Right ventricle myocardium inferior (tissue), 1 donor: Measurements from ENCODE around the gene SLC13A4. TPM values are rescaled to one million over a fixed set of nuclear protein-coding genes. Genes with fewer than 3 reads are reported as not detected.
"Not testable (repeated sequence)": the region's sequence is repeated elsewhere in the genome, so short reads cannot be mapped to it uniquely, and the experiment has no call there.

Source experiments
- ATAC-seq: fragments of 200-7000 bp; cut with Tn5 transposase; one replicate; pipeline ENCODE4 v1.9.1; 2020; ENCODE audit warnings: mild to moderate bottlenecking, moderate library complexity
- DNase-seq: peaks from one replicate; pipeline ENCODE4 v3.0.0; 2021; ENCODE audit errors: missing footprints
- intact Hi-C: fragments of 100-400 bp; cut with DNase I; formaldehyde crosslinking; loops from one replicate; pipeline ENCODE4 v1.11.0; 2022
- total RNA-seq: library from RNA; stranded (reverse); fragmentation: NEBNext Ultra II Directional; extraction: Animal tissue kit (Norgen Biotek cat#: 25700); gene quantifications from one replicate; pipeline ENCODE4 v1.2.1, GENCODE V29; 2021
- donor health status: DM: no; HTN: yes; CAD: no; lungs with severe emphysema.

SLC13A4 gene
- total RNA-seq, 1 donor from 2014 or later, result not detected

- ATAC-seq, result no peak
- intact Hi-C loops, result no loop called here
- no peak for DNase-seq
These were observed 74.5 kb downstream of the SLC13A4 start for GRCh38 chr7:135653340-135654080.

GRCh38 chr7:135650831-135651573 lies 77.0 kb downstream of the SLC13A4 start:
- no peak for DNase-seq
- intact Hi-C loops, result no loop called here
- no peak for ATAC-seq

DNA sequence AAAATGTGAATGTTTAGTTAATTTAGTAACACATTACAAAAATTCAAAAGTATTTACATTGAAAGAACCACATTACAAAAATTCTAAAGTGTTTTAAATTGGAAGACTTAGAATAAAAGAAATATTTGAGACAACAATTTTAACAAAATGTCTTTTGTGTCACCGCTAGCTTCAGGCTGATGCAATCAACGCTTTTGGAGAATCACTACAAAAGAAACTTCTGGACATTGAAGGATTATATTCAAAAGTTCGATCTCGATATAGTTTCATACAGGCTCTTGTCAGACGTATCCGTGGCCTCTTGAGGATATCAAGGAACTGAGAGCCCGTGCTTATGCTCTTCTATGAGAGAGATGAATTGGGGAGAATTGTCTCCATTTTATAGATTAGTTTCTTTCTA lies 79.8 kb downstream of the SLC13A4 start:
- no peak for DNase-seq
- intact Hi-C loops, result no loop called here

GRCh38 chr7:135647755-135648154 lies 80.2 kb downstream of the SLC13A4 start:
- intact Hi-C loops, result no loop called here
- no peak for DNase-seq
- no peak for ATAC-seq

More for the DNA sequence above, 79.8 kb downstream of the SLC13A4 start:
- no peak for ATAC-seq

- ATAC-seq (no peak), DNase-seq (no peak)
- intact Hi-C loops, result loop anchor here (1.0 kb wide), 1 partner anchor 364 kb away; no protein-coding TSS in a partner anchor
These were observed 82.6 kb downstream of the SLC13A4 start for GRCh38 chr7:135645296-135645904.

DNA sequence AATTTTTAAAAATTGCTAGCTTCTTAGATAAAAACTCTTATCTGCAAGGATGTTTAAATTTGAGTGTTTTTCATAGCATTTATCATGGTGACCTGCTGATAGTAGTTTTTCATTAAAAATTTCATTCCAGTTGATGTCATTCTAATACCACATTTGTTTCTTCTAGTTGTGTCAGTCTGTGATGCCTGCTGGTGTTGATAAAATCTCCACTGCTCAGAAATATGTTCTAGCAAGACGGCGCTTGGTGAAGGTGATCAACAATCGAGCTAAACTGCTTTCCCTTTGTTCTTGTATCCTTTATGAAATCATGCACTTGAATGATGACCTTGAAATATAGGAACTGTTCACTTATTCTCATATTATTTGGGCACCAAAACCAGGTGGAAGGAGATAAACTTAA lies 83.3 kb downstream of the SLC13A4 start:
- DNase-seq (no peak), ATAC-seq (no peak)
- intact Hi-C loops, result loop anchor here (1.0 kb wide), 1 partner anchor 363 kb away; no protein-coding TSS in a partner anchor

DNA sequence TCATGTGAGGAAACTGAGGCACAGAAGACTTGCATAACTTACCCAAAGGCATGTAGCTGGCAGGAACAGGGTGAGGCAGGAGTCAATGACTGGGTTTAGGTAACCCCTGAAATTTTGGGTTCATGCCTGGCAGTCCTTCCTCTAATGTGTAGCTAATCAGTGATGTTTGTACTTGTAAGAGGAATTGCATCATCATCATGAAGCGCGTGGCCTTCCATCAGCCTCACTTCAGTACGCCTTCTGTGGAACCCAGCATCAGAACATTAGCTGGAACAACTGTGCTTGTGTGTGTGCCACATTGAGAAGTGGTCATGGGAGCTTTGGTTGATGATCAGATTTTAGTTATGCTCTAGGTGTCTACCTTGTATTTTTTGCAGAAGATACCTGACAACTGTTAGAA lies 83.8 kb downstream of the SLC13A4 start:
- ATAC-seq (no peak), DNase-seq (no peak)
- intact Hi-C loops, result no loop called here

DNA sequence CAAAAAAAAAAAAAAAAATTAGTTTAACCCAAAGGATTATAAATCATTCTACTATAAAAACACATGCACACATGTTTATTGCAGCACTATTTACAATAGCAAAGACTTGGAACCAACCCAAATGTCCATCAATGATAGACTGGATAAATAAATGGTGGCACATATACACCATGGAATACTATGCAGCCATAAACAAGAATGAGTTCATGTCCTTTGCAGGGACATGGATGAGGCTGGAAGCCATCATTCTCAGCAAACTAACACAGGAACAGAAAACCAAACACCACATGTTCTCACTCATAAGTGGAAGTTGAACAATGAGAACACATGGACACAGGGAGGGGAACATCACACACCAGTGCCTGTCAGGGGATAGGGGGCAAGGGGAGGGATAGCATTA lies 88.3 kb downstream of the SLC13A4 start:
- ATAC-seq, DNase-seq, intact Hi-C loops: not testable (repeated sequence)

- no peak for DNase-seq
- ATAC-seq, result no peak
- intact Hi-C loops, result no loop called here
These were observed 93.7 kb downstream of the SLC13A4 start for GRCh38 chr7:135634191-135634878.

Other genes starting within 250 kb of the SLC13A4 start
- gene CNOT4, start 218.1 kb downstream of the SLC13A4 start, total RNA-seq, result 26.6 TPM
- gene NUP205, start 170.3 kb downstream of the SLC13A4 start, total RNA-seq, result 14.5 TPM
- 27.4 TPM for gene STMP1, start 65.7 kb downstream of the SLC13A4 start, total RNA-seq
- 6.1 TPM for gene FAM180A, start 20.6 kb upstream of the SLC13A4 start, total RNA-seq
- 72.9 TPM for gene MTPN, start 249.2 kb upstream of the SLC13A4 start, total RNA-seq